ENCODE results near the gene FBXO7.
"Not testable (repeated sequence)": the region's sequence is repeated elsewhere in the genome, so short reads cannot be mapped to it uniquely, and the experiment has no call there.

FBXO7 gene

GRCh38 chr22:32475468-32476010 is 928 bp downstream of the FBXO7 start:
- H3F3A ChIP-seq (ENCODE audit: insufficient read depth) = no peaks in the 10 kb centered on the region
- H3K27ac ChIP-seq (ENCODE audit: low read depth, low read length) = peak overlapping the region; percentile 73
- peak overlapping the region; percentile 68 for H2AFZ ChIP-seq (ENCODE audit: low read depth, low read length, severe bottlenecking)
- H3K4me3 ChIP-seq (ENCODE audit: insufficient read depth, low read length, poor library complexity, severe bottlenecking) = peak overlapping the region; percentile 95
- no peaks in the 10 kb centered on the region for H3K9me2 ChIP-seq (replicated peaks; ENCODE audit: insufficient read depth, low read length)
- H3K79me2 ChIP-seq (ENCODE audit: insufficient read depth, low read length) = peaks cover 57% of the 10 kb centered on the region
- no peaks in the 10 kb centered on the region for H3K27me3 ChIP-seq (ENCODE audit: low read length)
- TF ChIP-seq CTCF (IDR thresholded peaks at IDR 0.05; ENCODE audit: insufficient read depth, low read length, poor library complexity, severe bottlenecking) = no peak
- TF ChIP-seq EZH2phosphoT487 (conservative IDR thresholded peaks at IDR 0.05; ENCODE audit: low read length) = no peak
- H3K9me3 ChIP-seq (ENCODE audit: insufficient read depth, low read length) = no peaks in the 10 kb centered on the region
- peak overlapping the region; percentile 81 for H3K9ac ChIP-seq (ENCODE audit: low read length)
- H3K4me2 ChIP-seq (ENCODE audit: low read depth, low read length, poor library complexity, severe bottlenecking) = peak overlapping the region; percentile 97
- H3K36me3 ChIP-seq (ENCODE audit: low read length) = no peaks in the 10 kb centered on the region
- H4K20me1 ChIP-seq (ENCODE audit: low read depth, low read length) = peaks cover 21% of the 10 kb centered on the region

- Histone ChIP-seq H3K4me2 (ENCODE audit: low read depth, low read length, poor library complexity, severe bottlenecking) (peak overlapping the region; percentile 97), H3K4me3 (ENCODE audit: insufficient read depth, low read length, poor library complexity, severe bottlenecking) (peak overlapping the region; percentile 95), H3K27me3 (ENCODE audit: low read length) (no peaks in the 10 kb centered on the region), H4K20me1 (ENCODE audit: low read depth, low read length) (peaks cover 26% of the 10 kb centered on the region), H3K79me2 (ENCODE audit: insufficient read depth, low read length) (peaks cover 67% of the 10 kb centered on the region), H3K9me3 (ENCODE audit: insufficient read depth, low read length) (no peaks in the 10 kb centered on the region), H3K9ac (ENCODE audit: low read length) (peak overlapping the region; percentile 81), H2AFZ (ENCODE audit: low read depth, low read length, severe bottlenecking) (no peak overlapping the region), H3K36me3 (ENCODE audit: low read length) (0 out of 2 replicates have a peak, but pooled peaks cover 5% of the 10 kb centered on the region), H3K9me2 (replicated peaks; ENCODE audit: insufficient read depth, low read length) (no peaks in the 10 kb centered on the region), H3K27ac (ENCODE audit: low read depth, low read length) (no peak overlapping the region), H3F3A (ENCODE audit: insufficient read depth) (no peaks in the 10 kb centered on the region)
- TF ChIP-seq CTCF (IDR thresholded peaks at IDR 0.05; ENCODE audit: insufficient read depth, low read length, poor library complexity, severe bottlenecking) = no peak
Measured at GRCh38 chr22:32476281-32477195, 1.9 kb downstream of the FBXO7 start.

GRCh38 chr22:32477596-32477995 is 3.0 kb downstream of the FBXO7 start:
- TF ChIP-seq CTCF (IDR thresholded peaks at IDR 0.05; ENCODE audit: insufficient read depth, low read length, poor library complexity, severe bottlenecking) = no peak
- TF ChIP-seq EZH2phosphoT487 (conservative IDR thresholded peaks at IDR 0.05; ENCODE audit: low read length) = no peak
- Histone ChIP-seq H3K79me2 (ENCODE audit: insufficient read depth, low read length) (peaks cover 78% of the 10 kb centered on the region), H2AFZ (ENCODE audit: low read depth, low read length, severe bottlenecking) (no peak overlapping the region), H3K9ac (ENCODE audit: low read length) (no peak overlapping the region), H3K4me3 (ENCODE audit: insufficient read depth, low read length, poor library complexity, severe bottlenecking) (no peak overlapping the region), H3K27me3 (ENCODE audit: low read length) (no peaks in the 10 kb centered on the region), H3K9me2 (replicated peaks; ENCODE audit: insufficient read depth, low read length) (no peaks in the 10 kb centered on the region), H3K4me2 (ENCODE audit: low read depth, low read length, poor library complexity, severe bottlenecking) (peak overlapping the region; percentile 97), H3K9me3 (ENCODE audit: insufficient read depth, low read length) (no peaks in the 10 kb centered on the region), H4K20me1 (ENCODE audit: low read depth, low read length) (peaks cover 27% of the 10 kb centered on the region), H3K27ac (ENCODE audit: low read depth, low read length) (no peak overlapping the region), H3K36me3 (ENCODE audit: low read length) (0 out of 2 replicates have a peak, but pooled peaks cover 8% of the 10 kb centered on the region), H3F3A (ENCODE audit: insufficient read depth) (no peaks in the 10 kb centered on the region)

- peaks cover 27% of the 10 kb centered on the region for H4K20me1 ChIP-seq (ENCODE audit: low read depth, low read length)
- H3K79me2 ChIP-seq (ENCODE audit: insufficient read depth, low read length) = peaks cover 87% of the 10 kb centered on the region
- H3K4me3 ChIP-seq (ENCODE audit: insufficient read depth, low read length, poor library complexity, severe bottlenecking); H3F3A ChIP-seq (ENCODE audit: insufficient read depth); H3K27me3 ChIP-seq (ENCODE audit: low read length); H2AFZ ChIP-seq (ENCODE audit: low read depth, low read length, severe bottlenecking); H3K27ac ChIP-seq (ENCODE audit: low read depth, low read length); H3K4me2 ChIP-seq (ENCODE audit: low read depth, low read length, poor library complexity, severe bottlenecking); H3K36me3 ChIP-seq (ENCODE audit: low read length); H3K9ac ChIP-seq (ENCODE audit: low read length); H3K9me2 ChIP-seq (replicated peaks; ENCODE audit: insufficient read depth, low read length); H3K9me3 ChIP-seq (ENCODE audit: insufficient read depth, low read length): not testable (repeated sequence)
Measured at GRCh38 chr22:32478552-32478951, 3.9 kb downstream of the FBXO7 start.
